HEK293T (cell line): ENCODE data around the gene SLC9A7.

Source experiments
- CTCF ChIA-PET: fragments of 350-600 bp; formaldehyde crosslinking; extraction: SDS; loops from one replicate; lab custom pipeline; 2021; ENCODE audit warnings: antibody characterized with exemption, inconsistent platforms; lab: Yijun Ruan, JAX
- POLR2A ChIA-PET: fragments of 350-600 bp; formaldehyde crosslinking; extraction: SDS; loops from one replicate; lab custom pipeline; 2020; ENCODE audit warnings: antibody characterized with exemption, inconsistent platforms; lab: Yijun Ruan, JAX
- DNase-seq: peaks from one replicate; pipeline ENCODE4 v3.0.0; 2012; ENCODE audit warnings: mixed read lengths; ENCODE audit errors: extremely low spot score
- ARNT ChIP-seq: fragments of 450-650 bp; IDR thresholded peaks from 2 replicates; pipeline ENCODE4 v1.6.1; 2017; ENCODE audit warnings: mild to moderate bottlenecking
- BHLHE40 ChIP-seq: fragments of 450-650 bp; IDR thresholded peaks from 2 replicates; pipeline ENCODE4 v1.6.1; 2016; ENCODE audit warnings: mild to moderate bottlenecking, moderate library complexity, borderline replicate concordance
- CTBP1 ChIP-seq: fragments of 450-650 bp; IDR thresholded peaks from 2 replicates; pipeline ENCODE4 v1.6.1; 2016; ENCODE audit warnings: borderline replicate concordance
- ELF4 ChIP-seq: fragments of 450-650 bp; IDR thresholded peaks from 2 replicates; pipeline ENCODE4 v1.6.1; 2017; ENCODE audit warnings: antibody characterized with exemption
- FOXA1 ChIP-seq: fragments of 450-650 bp; IDR thresholded peaks from 2 replicates; pipeline ENCODE4 v1.6.1; 2016; ENCODE audit warnings: mild to moderate bottlenecking
- FOXK2 ChIP-seq: fragments of 450-650 bp; IDR thresholded peaks from 2 replicates; pipeline ENCODE4 v1.6.1; 2016; ENCODE audit warnings: mild to moderate bottlenecking
- FOXM1 ChIP-seq: fragments of 450-650 bp; IDR thresholded peaks from 2 replicates; pipeline ENCODE4 v1.6.1; 2017; ENCODE audit warnings: mild to moderate bottlenecking, borderline replicate concordance
- HDGF ChIP-seq: fragments of 450-650 bp; IDR thresholded peaks from 2 replicates; pipeline ENCODE4 v1.6.1; 2017; ENCODE audit warnings: antibody characterized with exemption, borderline replicate concordance
- L3MBTL2 ChIP-seq: fragments of 450-650 bp; conservative IDR thresholded peaks from 2 replicates; pipeline ENCODE4 v1.6.1; 2016; ENCODE audit warnings: mild to moderate bottlenecking
- LEF1 ChIP-seq: fragments of 450-650 bp; IDR thresholded peaks from 2 replicates; pipeline ENCODE4 v1.6.1; 2017; ENCODE audit warnings: mild to moderate bottlenecking, borderline replicate concordance
- NFRKB ChIP-seq: fragments of 450-650 bp; IDR thresholded peaks from 2 replicates; pipeline ENCODE4 v1.6.1; 2016; ENCODE audit warnings: mild to moderate bottlenecking, moderate library complexity
- SP1 ChIP-seq: fragments of 450-650 bp; IDR thresholded peaks from 2 replicates; pipeline ENCODE4 v1.6.1; 2017
- SUZ12 ChIP-seq: fragments of 450-650 bp; IDR thresholded peaks from 2 replicates; pipeline ENCODE4 v1.6.1; 2016; ENCODE audit warnings: mild to moderate bottlenecking
- TARDBP ChIP-seq: fragments of 450-650 bp; IDR thresholded peaks from 2 replicates; pipeline ENCODE4 v1.6.1; 2016
- ZNF384 ChIP-seq: fragments of 450-650 bp; IDR thresholded peaks from 2 replicates; pipeline ENCODE4 v1.6.1; 2016
- TF ChIP-seq, protein P1 (sequence below): fragments of 450-650 bp; IDR thresholded peaks from 2 replicates; pipeline ENCODE4 v1.6.1; 2016

SLC9A7 gene

DNA sequence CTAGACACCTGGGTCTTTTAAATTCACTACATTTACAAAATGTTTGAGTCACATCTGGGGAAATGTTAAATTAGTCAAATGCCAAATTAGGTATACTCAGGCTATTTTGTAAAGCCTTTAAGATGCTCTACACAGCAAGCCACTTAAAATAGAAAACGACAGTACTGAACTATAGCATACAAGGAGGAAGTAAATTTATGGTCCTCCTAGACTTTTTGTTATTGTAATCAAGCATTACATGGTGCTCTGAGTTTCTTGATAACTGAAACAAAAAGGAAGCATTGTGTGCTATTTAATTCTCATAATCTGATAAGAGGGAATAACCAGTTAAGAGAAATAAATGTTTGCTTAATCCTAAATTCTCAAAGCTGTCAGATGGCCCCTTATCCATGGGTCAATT, 46.2 kb downstream of the SLC9A7 start:
- POLR2A ChIA-PET = no interaction called here
- CTCF ChIA-PET = no interaction called here
- TF ChIP-seq ZNF384 (no peak), SP1 (no peak), L3MBTL2 (no peak), HDGF (no peak), LEF1 (no peak), FOXM1 (no peak), NFRKB (no peak), CTBP1 (no peak), ARNT (no peak), BHLHE40 (no peak), ELF4 (no peak)
- TF ChIP-seq, protein P1, sequence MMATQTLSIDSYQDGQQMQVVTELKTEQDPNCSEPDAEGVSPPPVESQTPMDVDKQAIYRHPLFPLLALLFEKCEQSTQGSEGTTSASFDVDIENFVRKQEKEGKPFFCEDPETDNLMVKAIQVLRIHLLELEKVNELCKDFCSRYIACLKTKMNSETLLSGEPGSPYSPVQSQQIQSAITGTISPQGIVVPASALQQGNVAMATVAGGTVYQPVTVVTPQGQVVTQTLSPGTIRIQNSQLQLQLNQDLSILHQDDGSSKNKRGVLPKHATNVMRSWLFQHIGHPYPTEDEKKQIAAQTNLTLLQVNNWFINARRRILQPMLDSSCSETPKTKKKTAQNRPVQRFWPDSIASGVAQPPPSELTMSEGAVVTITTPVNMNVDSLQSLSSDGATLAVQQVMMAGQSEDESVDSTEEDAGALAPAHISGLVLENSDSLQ = no peak
- DNase-seq = no peak

DNA sequence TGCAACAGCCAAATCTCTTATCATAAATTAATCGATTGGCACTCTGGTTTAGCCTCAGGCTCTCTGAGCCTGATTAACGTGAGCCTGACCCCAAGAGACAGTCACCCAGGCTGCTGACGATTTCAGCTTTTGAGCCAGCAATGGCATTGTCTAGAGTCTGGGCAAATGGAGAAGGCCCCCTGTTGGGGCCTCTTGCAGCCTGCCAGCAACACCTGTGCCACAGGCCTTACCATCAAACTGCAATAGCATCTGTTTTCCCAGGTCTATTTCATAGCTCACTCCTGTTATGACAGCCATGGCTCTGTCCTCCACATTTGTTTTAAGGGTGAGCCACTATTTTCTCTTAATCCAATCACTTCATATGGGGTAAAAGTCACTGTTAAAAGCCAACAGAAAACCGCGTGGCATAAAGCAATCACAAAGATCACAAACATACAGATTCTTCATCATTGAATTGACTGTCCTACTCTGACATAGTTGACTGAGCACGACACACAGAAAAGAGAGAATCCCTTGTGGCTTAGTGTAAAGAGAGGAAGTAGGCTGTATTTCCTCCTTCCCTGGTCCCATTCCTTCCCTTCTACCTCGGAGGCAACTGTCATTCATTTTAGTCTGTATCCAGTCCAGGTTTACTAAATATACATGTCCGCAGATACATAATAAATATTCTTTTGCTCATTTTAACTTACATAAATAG, 47.8 kb downstream of the SLC9A7 start:
- TF ChIP-seq BHLHE40 (no peak), FOXA1 (no peak), ARNT (no peak), TARDBP (no peak), SP1 (no peak), ELF4 (no peak), ZNF384 (no peak)
- ChIA-PET POLR2A (no interaction called here), CTCF (no interaction called here)
- no peak for DNase-seq

DNA sequence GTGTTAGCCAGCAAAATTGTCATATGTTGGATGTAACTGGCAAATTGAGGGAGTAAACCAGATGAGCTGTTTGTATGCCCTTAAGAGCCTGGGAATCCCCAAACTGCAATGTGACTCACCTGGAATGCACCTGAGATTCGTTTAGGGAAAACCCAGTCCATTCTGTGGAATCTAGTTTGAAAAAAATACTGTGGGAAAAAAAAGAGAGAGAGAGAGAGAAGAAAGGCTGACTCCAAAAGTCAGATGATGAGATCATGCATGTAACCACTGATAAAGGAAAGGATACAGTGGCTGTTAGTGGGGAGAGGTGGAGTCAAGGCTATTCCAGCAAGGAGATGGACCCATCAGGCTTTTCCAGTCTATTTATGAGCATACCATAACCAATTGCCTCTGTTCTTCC, 48.5 kb downstream of the SLC9A7 start:
- DNase-seq = no peak
- ChIA-PET POLR2A (no interaction called here), CTCF (no interaction called here)
- TF ChIP-seq ARNT (no peak), SUZ12 (no peak), NFRKB (no peak), TARDBP (no peak), FOXK2 (no peak), FOXA1 (no peak), CTBP1 (no peak), ZNF384 (no peak), BHLHE40 (no peak), SP1 (no peak), FOXM1 (no peak), ELF4 (no peak), LEF1 (no peak), L3MBTL2 (no peak), HDGF (no peak)
- TF ChIP-seq, protein P1 = no peak

DNA sequence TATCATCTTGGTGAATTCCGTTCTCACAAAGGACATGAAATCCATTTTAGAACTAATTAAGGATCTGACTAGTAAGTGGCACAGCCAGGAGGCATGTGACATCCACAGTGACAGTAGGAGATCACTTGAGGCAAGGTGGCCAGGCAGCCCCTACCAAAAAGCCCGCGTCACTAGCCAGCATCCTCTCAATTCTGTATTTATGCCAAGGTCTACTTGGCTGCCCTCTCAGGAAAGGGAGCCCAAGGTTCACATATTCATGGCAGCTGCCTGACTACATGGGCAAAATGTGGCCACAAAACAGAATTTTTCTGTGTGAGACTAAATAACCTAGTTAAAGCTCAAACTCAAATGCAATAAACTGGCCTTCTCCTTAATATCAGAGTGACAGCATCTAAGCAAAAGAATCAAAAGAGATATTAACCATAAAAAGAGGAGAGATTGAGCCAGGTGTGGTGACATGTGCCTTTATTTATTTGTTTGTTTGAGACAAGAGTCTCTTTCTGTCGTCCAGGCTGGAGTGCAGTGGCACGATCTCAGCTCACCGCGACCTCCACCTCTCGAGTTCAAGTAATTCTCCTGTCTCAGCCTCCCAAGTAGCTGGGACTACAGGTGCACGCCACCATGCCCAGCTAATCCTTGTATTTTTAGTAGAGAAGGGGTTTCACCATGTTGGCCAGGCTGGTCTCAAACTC, 51.5 kb downstream of the SLC9A7 start:
- TF ChIP-seq ZNF384 (no peak), FOXK2 (no peak), FOXA1 (no peak), HDGF (no peak), BHLHE40 (no peak), SP1 (no peak), ELF4 (no peak), TARDBP (no peak), LEF1 (no peak), L3MBTL2 (no peak), ARNT (no peak), FOXM1 (no peak), CTBP1 (no peak)
- TF ChIP-seq, protein P1 = no peak
- no peak for DNase-seq
- ChIA-PET CTCF (no interaction called here), POLR2A (no interaction called here)

DNA sequence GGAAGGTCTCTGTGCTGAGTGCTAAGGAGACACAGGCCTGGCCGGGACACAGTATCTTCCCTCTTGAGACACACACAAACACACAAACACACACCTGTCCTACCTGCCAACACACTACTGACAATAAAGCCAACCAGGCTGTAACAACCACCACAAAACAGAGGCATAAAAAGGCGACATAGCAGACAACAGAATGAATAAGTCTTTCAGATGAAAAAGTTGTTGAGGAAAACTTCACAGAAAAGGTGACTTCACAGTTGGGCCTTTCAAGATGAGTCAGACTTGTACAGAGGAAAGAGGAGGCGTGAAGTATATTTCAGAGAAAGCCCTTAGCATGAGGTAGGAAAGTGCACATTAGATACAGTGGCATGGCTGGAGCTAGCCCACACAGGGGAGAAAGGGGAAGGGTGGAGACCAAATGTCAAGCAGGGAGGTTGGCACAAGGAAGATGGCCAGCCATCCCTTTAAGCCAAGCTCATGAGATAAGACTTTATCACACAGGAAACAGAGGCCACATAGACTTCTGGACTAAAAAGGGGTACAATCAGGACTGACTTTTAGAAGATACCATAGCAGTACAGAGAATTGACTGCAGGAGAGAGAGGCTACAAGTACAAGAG, 54.0 kb downstream of the SLC9A7 start:
- POLR2A ChIA-PET = no interaction called here
- TF ChIP-seq FOXA1 (no peak), ARNT (no peak), HDGF (no peak), LEF1 (no peak), ZNF384 (no peak), SUZ12 (no peak), CTBP1 (no peak), NFRKB (no peak), BHLHE40 (no peak), FOXK2 (no peak), L3MBTL2 (no peak), TARDBP (no peak), ELF4 (no peak), FOXM1 (no peak)
- TF ChIP-seq, protein P1 = no peak
- CTCF ChIA-PET = no interaction called here
- DNase-seq = no peak
